Activated CD8-positive, alpha-beta T cell treated with anti-CD3 and anti-CD28 coated beads for 36 hours (primary cell): ENCODE measurements around the gene HTRA2. TPM values are rescaled to one million over a fixed set of nuclear protein-coding genes. Genes with fewer than 3 reads are reported as not detected.

Source experiments
- ATAC-seq: fragments of 200-7000 bp; cut with Tn5 transposase; one replicate; pipeline ENCODE4 v1.10.0; 2021; ENCODE audit warnings: mild to moderate bottlenecking, moderate library complexity
- CTCF ChIA-PET: fragments of 350-600 bp; sonication (Branson Sonifier 250); formaldehyde crosslinking; loops from one replicate; lab custom pipeline; 2021; ENCODE audit warnings: antibody characterized with exemption; lab: Charles Lee
- POLR2A ChIA-PET: fragments of 350-600 bp; sonication (Branson Sonifier 250); formaldehyde crosslinking; loops from one replicate; lab custom pipeline; 2021; ENCODE audit warnings: antibody characterized with exemption; lab: Charles Lee
- DNase-seq: peaks from one replicate; pipeline ENCODE4 v3.0.0-alpha.2; 2020
- H3K27ac Mint-ChIP-seq: one replicate; pipeline ENCODE4 v1.8.0; 2021; ENCODE audit warnings: mild to moderate bottlenecking, mixed read lengths
- H3K27me3 Mint-ChIP-seq: one replicate; pipeline ENCODE4 v1.8.0; 2021; ENCODE audit warnings: mixed read lengths
- H3K36me3 Mint-ChIP-seq: one replicate; pipeline ENCODE4 v1.8.0; 2021; ENCODE audit warnings: low read depth, mixed read lengths
- H3K4me1 Mint-ChIP-seq: one replicate; pipeline ENCODE4 v1.8.0; 2021; ENCODE audit warnings: low read depth, mixed read lengths
- H3K4me3 Mint-ChIP-seq: one replicate; pipeline ENCODE4 v1.8.0; 2021; ENCODE audit warnings: mild to moderate bottlenecking, moderate library complexity, mixed read lengths
- H3K9me3 Mint-ChIP-seq: one replicate; pipeline ENCODE4 v1.8.0; 2021; ENCODE audit warnings: mixed read lengths
- intact Hi-C: fragments of 100-400 bp; cut with micrococcal nuclease; formaldehyde crosslinking; loops from one replicate; pipeline ENCODE4 v1.10.0; 2022
- total RNA-seq, 2 experiments: library from RNA; stranded (reverse); gene quantifications; one replicate each; pipeline ENCODE4 v1.2.3, GENCODE V29; 2021
- TF ChIP-seq, protein P1 (sequence below): fragments of 200-600 bp; IDR thresholded peaks from one replicate; pipeline ENCODE4 v1.8.0; 2022; ENCODE audit warnings: antibody characterized with exemption, mild to moderate bottlenecking

HTRA2 gene
- total RNA-seq, 2 experiments from 2014 or later, result 42.0 to 45.0 TPM

DNA sequence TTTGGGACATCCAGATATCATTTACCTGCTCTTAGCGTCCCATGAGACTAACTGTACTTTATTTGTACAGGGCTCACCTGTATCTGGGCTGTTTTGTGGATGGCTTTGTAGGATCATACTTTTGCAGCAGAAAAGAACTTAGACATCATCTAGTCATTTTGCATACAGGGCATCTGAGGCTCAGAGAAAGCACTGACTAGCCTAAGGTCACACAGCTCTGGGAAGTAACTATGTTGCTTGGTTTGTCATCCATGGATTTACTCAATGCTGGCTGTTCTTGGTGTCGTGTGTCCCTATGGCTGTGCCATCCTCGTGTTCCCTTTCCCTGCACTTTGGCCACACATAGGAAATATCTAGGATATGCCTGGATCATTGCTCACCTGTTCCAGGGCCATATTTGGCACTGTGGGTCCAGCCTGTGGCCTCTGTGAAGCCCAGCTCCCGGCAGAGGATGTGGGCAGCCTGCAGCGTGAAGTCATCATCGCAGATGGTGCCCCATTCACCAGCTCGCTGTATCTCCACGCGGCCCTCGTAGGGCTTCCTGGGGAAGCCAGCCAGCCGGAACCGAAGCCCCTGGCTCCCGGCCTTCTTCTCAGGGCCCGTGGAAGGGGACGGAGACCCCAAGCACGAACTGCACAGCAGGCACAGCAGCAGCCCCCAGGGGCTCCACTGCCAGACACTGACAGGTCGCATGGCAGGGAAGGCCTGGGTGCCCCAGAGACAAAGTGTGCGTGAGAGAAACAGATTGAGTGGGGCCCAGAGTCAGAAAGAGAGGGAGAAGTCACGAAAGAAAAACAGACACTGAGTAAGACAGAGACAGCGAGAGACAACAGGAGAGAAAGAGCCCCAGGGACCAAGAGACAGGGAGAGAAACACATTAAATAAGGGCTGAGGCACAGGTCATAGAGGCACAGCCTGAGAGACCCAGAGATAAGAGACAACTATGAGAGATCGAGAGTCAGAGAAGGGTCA, 22.5 kb downstream of the HTRA2 start:
- TF ChIP-seq, protein P1, sequence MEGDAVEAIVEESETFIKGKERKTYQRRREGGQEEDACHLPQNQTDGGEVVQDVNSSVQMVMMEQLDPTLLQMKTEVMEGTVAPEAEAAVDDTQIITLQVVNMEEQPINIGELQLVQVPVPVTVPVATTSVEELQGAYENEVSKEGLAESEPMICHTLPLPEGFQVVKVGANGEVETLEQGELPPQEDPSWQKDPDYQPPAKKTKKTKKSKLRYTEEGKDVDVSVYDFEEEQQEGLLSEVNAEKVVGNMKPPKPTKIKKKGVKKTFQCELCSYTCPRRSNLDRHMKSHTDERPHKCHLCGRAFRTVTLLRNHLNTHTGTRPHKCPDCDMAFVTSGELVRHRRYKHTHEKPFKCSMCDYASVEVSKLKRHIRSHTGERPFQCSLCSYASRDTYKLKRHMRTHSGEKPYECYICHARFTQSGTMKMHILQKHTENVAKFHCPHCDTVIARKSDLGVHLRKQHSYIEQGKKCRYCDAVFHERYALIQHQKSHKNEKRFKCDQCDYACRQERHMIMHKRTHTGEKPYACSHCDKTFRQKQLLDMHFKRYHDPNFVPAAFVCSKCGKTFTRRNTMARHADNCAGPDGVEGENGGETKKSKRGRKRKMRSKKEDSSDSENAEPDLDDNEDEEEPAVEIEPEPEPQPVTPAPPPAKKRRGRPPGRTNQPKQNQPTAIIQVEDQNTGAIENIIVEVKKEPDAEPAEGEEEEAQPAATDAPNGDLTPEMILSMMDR, result no peak
- CTCF ChIA-PET, result interaction anchor here (0.6 to 1.5 kb wide), 3 partner anchors 35 to 74 kb away, joined by 3 read pairs; no protein-coding TSS in a partner anchor

DNA sequence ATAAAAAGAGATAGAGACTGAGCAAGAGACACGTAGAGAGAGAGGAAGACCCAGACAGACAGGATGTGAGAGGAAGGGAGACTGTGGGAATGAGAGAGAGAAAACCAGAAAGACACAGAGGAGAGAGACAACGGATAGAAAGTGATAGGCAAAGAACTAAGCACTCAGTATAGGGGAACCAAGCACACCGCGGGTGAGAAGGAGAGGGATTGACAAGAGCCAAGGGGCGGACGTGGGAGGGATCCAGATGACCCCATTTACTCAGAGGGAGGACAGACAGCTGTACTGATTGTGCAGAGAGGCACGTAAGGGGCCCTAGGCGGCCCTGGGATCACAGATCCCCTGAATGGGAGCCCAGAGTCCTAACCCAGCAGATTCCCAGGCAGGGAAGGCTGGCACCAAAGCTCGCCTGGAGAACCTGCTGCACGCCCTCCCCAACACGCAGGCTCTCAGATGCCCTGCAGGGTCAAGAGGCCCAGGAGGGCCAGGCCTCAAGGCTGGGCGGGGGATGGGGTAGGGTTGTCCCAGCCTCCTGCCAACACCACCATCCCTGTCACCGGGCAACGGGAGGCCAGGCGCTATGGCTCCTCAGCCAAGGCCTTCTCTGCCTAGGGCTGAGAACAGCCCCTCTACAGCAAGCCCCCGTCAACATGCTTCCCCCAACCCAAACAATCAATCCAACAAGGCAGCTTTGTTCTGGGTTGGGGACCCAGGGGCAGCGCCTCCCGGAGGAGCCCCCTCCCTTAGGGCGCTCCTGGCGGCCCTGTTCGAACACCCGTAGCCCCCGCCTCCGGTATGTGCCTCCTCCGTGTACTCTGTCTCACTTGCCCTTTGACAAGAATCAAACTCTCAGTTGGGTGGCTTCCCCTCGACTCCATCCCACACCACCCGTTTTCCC, 23.4 kb downstream of the HTRA2 start:
- Mint-ChIP-seq H3K9me3 (no peaks in the 10 kb centered on the region), H3K4me3 (peak overlapping the region; percentile 52), H3K27ac (peak overlapping the region; percentile 56), H3K4me1 (peaks cover 15% of the 10 kb centered on the region), H3K27me3 (peaks cover 31% of the 10 kb centered on the region), H3K36me3 (peaks cover 7% of the 10 kb centered on the region)
- TF ChIP-seq, protein P1, result no peak
- no peak for ATAC-seq
- CTCF ChIA-PET, result interaction anchor here (1.0 to 1.4 kb wide), 2 partner anchors 9 to 14 kb away, joined by 3 to 7 read pairs; no protein-coding TSS in a partner anchor
- POLR2A ChIA-PET, result interaction anchor here (0.6 to 2.7 kb wide), 4 partner anchors 13 to 71 kb away, joined by 4 to 11 read pairs (median 5); partner anchors contain the start of genes CCDC142 and TTC31
- DNase-seq, result peak; percentile 20
- intact Hi-C loops, result no loop called here

More for the DNA sequence above, 22.5 kb downstream of the HTRA2 start:
- intact Hi-C loops, result no loop called here
- no peak for ATAC-seq
- peaks cover 15% of the 10 kb centered on the region for H3K4me1 Mint-ChIP-seq
- H3K27ac Mint-ChIP-seq, result peak overlapping the region; percentile 31
- no peaks in the 10 kb centered on the region for H3K9me3 Mint-ChIP-seq
- DNase-seq, result no peak
- peaks cover 39% of the 10 kb centered on the region for H3K27me3 Mint-ChIP-seq
- peaks cover 7% of the 10 kb centered on the region for H3K36me3 Mint-ChIP-seq
- H3K4me3 Mint-ChIP-seq, result peak overlapping the region; percentile 14
- POLR2A ChIA-PET, result interaction anchor here (0.6 kb wide), 1 partner anchor 68 kb away, joined by 4 read pairs; no protein-coding TSS in a partner anchor

DNA sequence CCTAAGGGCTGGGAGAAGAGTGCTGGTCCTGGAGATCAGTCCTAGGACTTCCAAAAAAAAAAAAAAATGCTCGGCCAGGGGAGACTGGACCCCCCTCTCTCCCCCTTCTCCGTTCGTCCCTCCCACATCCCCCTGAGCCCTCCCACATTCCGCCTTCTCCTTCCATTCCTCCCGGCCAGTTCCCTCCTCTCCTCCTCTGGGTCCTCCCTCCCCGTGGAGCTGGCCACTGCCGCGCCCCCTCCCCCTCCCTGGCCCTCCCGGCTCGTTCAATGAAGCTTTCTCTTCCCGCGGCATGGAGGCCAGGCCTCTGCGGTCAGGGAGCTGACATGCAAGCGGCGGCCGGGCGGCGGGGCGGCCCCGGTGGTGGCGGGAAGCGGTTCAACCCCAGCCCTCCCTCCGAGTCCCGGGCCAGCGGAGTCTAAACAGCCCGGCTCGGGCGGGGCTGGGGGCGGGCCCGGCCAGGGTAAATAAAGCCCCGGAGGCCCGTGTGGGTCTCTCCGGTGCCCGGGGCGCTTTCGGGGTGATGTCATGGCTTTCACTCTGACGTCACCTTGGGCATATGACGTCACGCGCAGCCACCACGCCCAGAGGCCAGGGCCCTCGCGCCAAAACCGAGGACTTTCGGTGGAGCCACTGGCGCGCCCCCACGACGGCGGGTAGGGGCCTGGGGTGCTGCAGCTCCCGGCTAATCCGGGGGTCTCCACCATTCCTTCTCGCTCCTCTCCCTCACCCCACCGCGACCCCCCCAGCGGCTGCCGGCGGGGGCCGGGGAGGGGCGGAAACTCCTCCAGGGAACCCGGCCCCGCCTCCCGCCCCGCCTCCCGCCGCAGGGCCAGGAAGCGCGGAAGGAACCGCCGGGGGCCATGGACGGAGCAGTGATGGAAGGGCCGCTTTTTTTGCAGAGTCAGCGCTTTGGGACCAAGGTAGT, 24.4 kb downstream of the HTRA2 start, which contains the start of the genes DOK1 and LOXL3:
TSS of gene DOK1 (plus strand) at position 829 of the 928 bp plus-strand sequence. CDS start at position 864, 35 bp downstream.
TSS of gene LOXL3 (minus strand) at position 51 of the 928 bp plus-strand sequence. CDS start 1,308 bp downstream, outside the sequence.
- POLR2A ChIA-PET, result interaction anchor here (0.6 to 2.7 kb wide), 5 partner anchors 12 to 72 kb away, joined by 3 to 11 read pairs (median 4); partner anchors contain the start of genes CCDC142 and TTC31
- Mint-ChIP-seq H3K27me3 (peaks cover 27% of the 10 kb centered on the region), H3K4me1 (peaks cover 15% of the 10 kb centered on the region), H3K36me3 (peaks cover 7% of the 10 kb centered on the region), H3K4me3 (peak within 1 kb of the TSS; percentile 88), H3K27ac (peak within 1 kb of the TSS; percentile 90), H3K9me3 (no peaks in the 10 kb centered on the region)
- peak; percentile 84 for ATAC-seq
- DNase-seq, result peak; percentile 86
- CTCF ChIA-PET, result interaction anchor here (1.0 to 1.4 kb wide), 3 partner anchors 10 to 25 kb away, joined by 3 to 7 read pairs (median 5); no protein-coding TSS in a partner anchor
- TF ChIP-seq, protein P1, result no peak
- intact Hi-C loops, result no loop called here
